Stimulated activated CD8-positive, alpha-beta memory T cell treated with anti-CD3 and anti-CD28 coated beads, Interleukin-15, amount 100 ng/mL, for 4 hours (primary cell): ENCODE results near the gene HIGD1A.

Experiments used
- DNase-seq, 2 donors: peaks; one replicate each; pipeline ENCODE4 v3.0.0-alpha.2; 2020; ENCODE audit warnings: low read depth in 2 of 2

Gene HIGD1A

GRCh38 chr3:42800251-42800650, 4.0 kb downstream of the HIGD1A start:
- DNase-seq = no peak

GRCh38 chr3:42799376-42799775, 4.9 kb downstream of the HIGD1A start:
- no peak for DNase-seq

- DNase-seq = no peak
Measured at GRCh38 chr3:42796332-42796885, 7.9 kb downstream of the HIGD1A start.

GRCh38 chr3:42795621-42796181, 8.6 kb downstream of the HIGD1A start:
- no peak for DNase-seq

GRCh38 chr3:42790714-42791229, 13.5 kb downstream of the HIGD1A start:
- no peak for DNase-seq

- DNase-seq = no peak
Measured at GRCh38 chr3:42786631-42787030, 17.7 kb downstream of the HIGD1A start.

- DNase-seq = no peak
Measured at GRCh38 chr3:42786212-42786611, 18.1 kb downstream of the HIGD1A start.

GRCh38 chr3:42780892-42781700, 23.2 kb downstream of the HIGD1A start:
- no peak for DNase-seq

GRCh38 chr3:42780398-42780797, 23.9 kb downstream of the HIGD1A start:
- DNase-seq = no peak

- no peak for DNase-seq
Measured at GRCh38 chr3:42778644-42779043, 25.6 kb downstream of the HIGD1A start.

GRCh38 chr3:42773409-42773751, 30.9 kb downstream of the HIGD1A start:
- no peak for DNase-seq

- peak; percentile 74 to 83 for DNase-seq
Measured at GRCh38 chr3:42772670-42773408, 31.5 kb downstream of the HIGD1A start, which contains the start of gene CCDC13. Gene CCDC13 (minus strand): TSS chr3:42773253. CDS start chr3:42758345, 14,908 bp downstream.

GRCh38 chr3:42771271-42771670, 33.0 kb downstream of the HIGD1A start:
- DNase-seq = no peak

GRCh38 chr3:42769477-42770131, 34.7 kb downstream of the HIGD1A start:
- no peak for DNase-seq

- no peak for DNase-seq
Measured at GRCh38 chr3:42764561-42765295, 39.6 kb downstream of the HIGD1A start.

- no peak for DNase-seq
Measured at GRCh38 chr3:42764115-42764514, 40.2 kb downstream of the HIGD1A start.

GRCh38 chr3:42763021-42763420, 41.3 kb downstream of the HIGD1A start:
- DNase-seq = no peak

GRCh38 chr3:42762046-42762724, 42.1 kb downstream of the HIGD1A start:
- no peak for DNase-seq

GRCh38 chr3:42758126-42758525, 46.2 kb downstream of the HIGD1A start:
- no peak for DNase-seq

GRCh38 chr3:42756681-42757213, 47.5 kb downstream of the HIGD1A start:
- DNase-seq = no peak
